GM12874 (cell line): ENCODE data around the gene SYNPO2.

Source experiments
- TF ChIP-seq, protein P1 (sequence below): IDR thresholded peaks from 2 replicates; pipeline ENCODE4 v1.5.1; 2011; ENCODE audit warnings: low read depth, mild to moderate bottlenecking, control low read depth, low read length, moderate library complexity; ENCODE audit not compliant: insufficient read depth

SYNPO2 gene

GRCh38 chr4:118995693-118996391 lies 107.2 kb downstream of the SYNPO2 start:
- TF ChIP-seq, protein P1, sequence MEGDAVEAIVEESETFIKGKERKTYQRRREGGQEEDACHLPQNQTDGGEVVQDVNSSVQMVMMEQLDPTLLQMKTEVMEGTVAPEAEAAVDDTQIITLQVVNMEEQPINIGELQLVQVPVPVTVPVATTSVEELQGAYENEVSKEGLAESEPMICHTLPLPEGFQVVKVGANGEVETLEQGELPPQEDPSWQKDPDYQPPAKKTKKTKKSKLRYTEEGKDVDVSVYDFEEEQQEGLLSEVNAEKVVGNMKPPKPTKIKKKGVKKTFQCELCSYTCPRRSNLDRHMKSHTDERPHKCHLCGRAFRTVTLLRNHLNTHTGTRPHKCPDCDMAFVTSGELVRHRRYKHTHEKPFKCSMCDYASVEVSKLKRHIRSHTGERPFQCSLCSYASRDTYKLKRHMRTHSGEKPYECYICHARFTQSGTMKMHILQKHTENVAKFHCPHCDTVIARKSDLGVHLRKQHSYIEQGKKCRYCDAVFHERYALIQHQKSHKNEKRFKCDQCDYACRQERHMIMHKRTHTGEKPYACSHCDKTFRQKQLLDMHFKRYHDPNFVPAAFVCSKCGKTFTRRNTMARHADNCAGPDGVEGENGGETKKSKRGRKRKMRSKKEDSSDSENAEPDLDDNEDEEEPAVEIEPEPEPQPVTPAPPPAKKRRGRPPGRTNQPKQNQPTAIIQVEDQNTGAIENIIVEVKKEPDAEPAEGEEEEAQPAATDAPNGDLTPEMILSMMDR = no peak

DNA sequence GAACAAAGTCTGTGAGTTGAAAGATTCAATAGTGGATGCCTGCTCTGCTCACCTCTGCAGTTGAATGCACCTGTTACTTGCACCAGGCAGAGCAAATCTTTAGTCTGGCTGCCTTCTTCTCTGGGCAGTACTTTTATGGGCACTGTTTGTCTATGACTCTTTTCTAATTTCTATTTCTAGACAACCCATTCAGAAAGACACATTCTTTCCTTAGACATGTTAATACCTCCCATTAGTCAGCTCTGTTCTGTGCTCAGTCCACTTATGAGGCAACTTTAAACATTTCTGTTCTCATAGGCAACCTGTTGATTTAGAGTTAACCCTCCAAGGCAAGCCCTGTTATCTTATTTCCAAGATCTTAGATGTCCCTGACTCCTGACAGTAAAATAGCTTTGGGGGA lies 108.9 kb downstream of the SYNPO2 start:
- TF ChIP-seq, protein P1 = no peak

GRCh38 chr4:118999919-119000318 lies 111.3 kb downstream of the SYNPO2 start:
- TF ChIP-seq, protein P1 = no peak

- TF ChIP-seq, protein P1 = no peak
These were observed 111.7 kb downstream of the SYNPO2 start for GRCh38 chr4:119000400-119000799.

- TF ChIP-seq, protein P1 = no peak
These were observed 113.8 kb downstream of the SYNPO2 start for GRCh38 chr4:119002476-119002875.

GRCh38 chr4:119005928-119006460 lies 117.3 kb downstream of the SYNPO2 start:
- TF ChIP-seq, protein P1 = no peak

DNA sequence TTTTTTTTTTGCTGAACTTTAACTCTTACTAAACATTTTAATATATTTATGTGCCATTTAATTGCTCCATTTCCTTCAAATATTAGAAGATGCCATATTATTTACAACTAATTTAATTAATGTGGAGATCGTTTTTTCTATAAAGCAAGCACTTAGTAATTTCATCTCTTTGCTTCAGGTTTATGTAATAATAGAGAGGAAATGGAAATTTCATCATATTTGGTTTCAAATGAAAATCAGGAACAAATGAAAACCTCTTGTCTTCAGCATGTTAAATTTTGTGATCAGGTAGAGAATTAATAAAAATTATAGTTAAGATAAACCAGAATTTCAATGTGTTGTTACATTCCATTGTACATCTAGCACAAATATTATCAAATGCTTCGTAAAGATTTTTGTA lies 120.1 kb downstream of the SYNPO2 start:
- TF ChIP-seq, protein P1 = no peak
